HCT116 (cell line): ENCODE data around the gene EMP1. TPM values are rescaled to one million over a fixed set of nuclear protein-coding genes. Genes with fewer than 3 reads are reported as not detected.

Experiments
- ATAC-seq: fragments of 200-7000 bp; cut with Tn5 transposase; 2 replicates; pipeline ENCODE4 v1.9.1; 2020; ENCODE audit warnings: mild to moderate bottlenecking, moderate library complexity
- BruUV-seq: library from RNA; stranded (reverse); fragments of 400-500 nt; replicated peaks from 2 replicates; lab custom pipeline; 2021; lab: Mats Ljungman, UMichigan
- CTCF ChIA-PET: fragments of 300-600 bp; sonication (Branson Sonifier 250); formaldehyde crosslinking; loops from one replicate; lab custom pipeline; 2021; ENCODE audit warnings: antibody characterized with exemption; lab: Charles Lee
- POLR2A ChIA-PET: fragments of 300-600, 350-600 bp; sonication (Branson Sonifier 250); formaldehyde crosslinking; loops from one replicate; lab custom pipeline; 2021; ENCODE audit warnings: antibody characterized with exemption; lab: Charles Lee
- RAD21 ChIA-PET, 2 experiments: fragments of 300-600 bp; sonication (Branson Sonifier 250); formaldehyde crosslinking; loops; one replicate each; lab custom pipeline; 2023; ENCODE audit warnings: low total read pairs in 2 of 2; ENCODE audit not compliant: uncharacterized antibody in 2 of 2, unreplicated experiment in 2 of 2, low non-redundant PET in 1 of 2; lab: Charles Lee
- DNase-seq: peaks from one replicate; pipeline ENCODE4 v3.0.0-alpha.2; 2010; ENCODE audit warnings: low read depth, low spot score
- H2AFZ ChIP-seq: fragments of 200-600 bp; shearing (Covaris generic), sonication (generic); 2 replicates; pipeline ENCODE4 v1.6.1; 2017; ENCODE audit warnings: low read depth, mixed run types, mixed read lengths, antibody characterized with exemption, low read length; ENCODE audit not compliant: poor library complexity, severe bottlenecking
- H3K27ac ChIP-seq: 2 replicates; pipeline ENCODE4 v1.5.1; 2012; ENCODE audit warnings: low read depth, low read length
- H3K27me3 ChIP-seq: fragments of 200-600 bp; sonication (generic); 2 replicates; pipeline ENCODE4 v1.6.1; 2016; ENCODE audit warnings: mixed run types, low read length, mixed read lengths; ENCODE audit not compliant: insufficient read depth
- H3K36me3 ChIP-seq, 2 experiments: fragments of 200-500 bp in 1 of 2; fragments of 200-600 bp in 1 of 2; sonication (Bioruptor generic) in 1 of 2; sonication (generic) in 1 of 2; 2 replicates each; pipeline versions ENCODE4 v1.5.1 to v1.6.1; 2014 to 2016; ENCODE audit warnings: low read length in 2 of 2, inconsistent platforms in 1 of 2, mixed read lengths in 1 of 2, mixed run types in 1 of 2; ENCODE audit not compliant: insufficient read depth in 2 of 2, control insufficient read depth in 1 of 2
- H3K4me1 ChIP-seq, 2 experiments: fragments of 200-600 bp in 1 of 2; sonication (generic) in 1 of 2; 2 replicates each; pipeline versions ENCODE4 v1.5.1 to v1.6.1; 2012 to 2017; ENCODE audit warnings: low read length in 2 of 2, inconsistent platforms in 1 of 2, mild to moderate bottlenecking in 1 of 2, mixed read lengths in 1 of 2, mixed run types in 1 of 2, moderate library complexity in 1 of 2; ENCODE audit not compliant: insufficient read depth in 2 of 2, control insufficient read depth in 1 of 2
- H3K4me2 ChIP-seq: fragments of 200-600 bp; sonication (generic); 2 replicates; pipeline ENCODE4 v1.6.1; 2017; ENCODE audit warnings: mixed run types, low read length, mixed read lengths
- H3K4me3 ChIP-seq, 2 experiments: fragments of 200-600 bp in 1 of 2; sonication (generic) in 1 of 2; replicated peaks in 1 of 2; 2 replicates each; pipeline ENCODE4 v1.5.1; 2011 to 2016; ENCODE audit warnings: low read length in 2 of 2, control low read depth in 1 of 2, low read depth in 1 of 2, mild to moderate bottlenecking in 1 of 2, mixed read lengths in 1 of 2, mixed run types in 1 of 2
- H3K79me2 ChIP-seq: fragments of 200-600 bp; sonication (generic); 2 replicates; pipeline ENCODE4 v1.6.1; 2017; ENCODE audit warnings: mild to moderate bottlenecking, mixed run types, low read length, moderate library complexity, mixed read lengths; ENCODE audit not compliant: insufficient read depth
- H3K9ac ChIP-seq: fragments of 200-600 bp; sonication (generic); 2 replicates; pipeline ENCODE4 v1.6.1; 2016; ENCODE audit warnings: low read length, mixed read lengths
- H3K9me2 ChIP-seq: fragments of 200-600 bp; sonication (generic), shearing (Covaris generic); 2 replicates; pipeline ENCODE4 v1.6.1; 2017; ENCODE audit warnings: mixed run types, mild to moderate bottlenecking, moderate library complexity; ENCODE audit not compliant: insufficient read depth
- H3K9me3 ChIP-seq, 2 experiments: fragments of 200-500 bp in 1 of 2; fragments of 200-600 bp in 1 of 2; sonication (Bioruptor generic) in 1 of 2; sonication (generic) in 1 of 2; 2 replicates each; pipeline ENCODE4 v1.6.1; 2014 to 2017; ENCODE audit warnings: low read length in 2 of 2, mixed read lengths in 2 of 2, inconsistent platforms in 1 of 2, low read depth in 1 of 2, mild to moderate bottlenecking in 1 of 2, mixed run types in 1 of 2, moderate library complexity in 1 of 2; ENCODE audit not compliant: control insufficient read depth in 1 of 2, insufficient read depth in 1 of 2
- H4K20me1 ChIP-seq: fragments of 200-600 bp; sonication (generic), shearing (Covaris generic); 2 replicates; pipeline ENCODE4 v1.6.1; 2017; ENCODE audit warnings: mixed run types, mild to moderate bottlenecking, moderate library complexity; ENCODE audit not compliant: insufficient read depth
- CBX3 ChIP-seq: IDR thresholded peaks from 2 replicates; pipeline ENCODE4 v1.6.1; 2012; ENCODE audit warnings: low read depth
- CEBPB ChIP-seq: IDR thresholded peaks from 2 replicates; pipeline ENCODE4 v1.6.1; 2012; ENCODE audit warnings: low read depth
- EGR1 ChIP-seq: IDR thresholded peaks from 2 replicates; pipeline ENCODE4 v1.6.1; 2012; ENCODE audit warnings: low read depth
- EZH2 ChIP-seq: fragments of 200-600 bp; sonication (generic); IDR thresholded peaks from 2 replicates; pipeline ENCODE4 v1.6.1; 2017; ENCODE audit warnings: antibody characterized with exemption, mixed run types
- JUND ChIP-seq: IDR thresholded peaks from 2 replicates; pipeline ENCODE4 v1.6.1; 2012
- POLR2A ChIP-seq: IDR thresholded peaks from 2 replicates; pipeline ENCODE4 v1.7.0; 2011; ENCODE audit warnings: borderline replicate concordance; ENCODE audit not compliant: insufficient read depth, insufficient read length; ENCODE audit errors: extremely low read depth
- RAD21 ChIP-seq: IDR thresholded peaks from 2 replicates; pipeline ENCODE4 v1.6.1; 2012; ENCODE audit warnings: low read depth, mild to moderate bottlenecking
- SIN3A ChIP-seq: IDR thresholded peaks from 2 replicates; pipeline ENCODE4 v1.6.1; 2012; ENCODE audit warnings: low read depth
- SRF ChIP-seq: IDR thresholded peaks from 2 replicates; pipeline ENCODE4 v1.6.1; 2012; ENCODE audit warnings: low read depth
- TCF7L2 ChIP-seq: IDR thresholded peaks from 2 replicates; pipeline ENCODE4 v1.7.0; 2011; ENCODE audit warnings: borderline replicate concordance, inconsistent platforms; ENCODE audit not compliant: insufficient read depth, insufficient read length; ENCODE audit errors: extremely low read depth
- YY1 ChIP-seq: IDR thresholded peaks from 2 replicates; pipeline ENCODE4 v1.6.1; 2011; ENCODE audit warnings: low read length, low read depth, moderate library complexity, mild to moderate bottlenecking; ENCODE audit not compliant: insufficient replicate concordance; ENCODE audit errors: extremely low read depth
- ZNF274 ChIP-seq: fragments of 200-500 bp; sonication (Bioruptor generic); IDR thresholded peaks from 2 replicates; pipeline ENCODE4 v1.6.1; 2014; ENCODE audit warnings: mild to moderate bottlenecking, low read depth, low read length, inconsistent platforms
- intact Hi-C: fragments of 100-400 bp; cut with micrococcal nuclease; formaldehyde crosslinking; loops from 2 replicates; pipeline ENCODE4 v1.10.0; 2022
- total RNA-seq: library from RNA; stranded (reverse); gene quantifications from one replicate; pipeline ENCODE4 v1.2.1, GENCODE V29; 2021; ENCODE audit not compliant: unreplicated experiment
- TF ChIP-seq, protein P1 (sequence below): IDR thresholded peaks from 2 replicates; pipeline ENCODE4 v1.6.1; 2011; ENCODE audit warnings: mild to moderate bottlenecking, low read length, moderate library complexity; ENCODE audit not compliant: insufficient replicate concordance; ENCODE audit errors: extremely low read depth
- TF ChIP-seq, protein P2 (sequence below): IDR thresholded peaks from 2 replicates; pipeline ENCODE4 v1.6.1; 2012
- TF ChIP-seq, protein P3 (sequence below), 3 experiments: fragments of 200-600 bp in 1 of 3; sonication (generic) in 1 of 3; IDR thresholded peaks in 2 of 3; conservative IDR thresholded peaks in 1 of 3; 2 replicates each; pipeline ENCODE4 v1.5.1; 2012 to 2017; ENCODE audit warnings: low read depth in 2 of 3, low read length in 2 of 3, antibody characterized with exemption in 1 of 3, borderline replicate concordance in 1 of 3, control low read depth in 1 of 3, mild to moderate bottlenecking in 1 of 3, mixed read lengths in 1 of 3, mixed run types in 1 of 3, moderate library complexity in 1 of 3; ENCODE audit not compliant: insufficient read depth in 1 of 3
- TF ChIP-seq, protein P4 (sequence below): IDR thresholded peaks from 2 replicates; pipeline ENCODE4 v1.6.1; 2012

Gene EMP1
- total RNA-seq, 1 experiment from 2014 or later = 110 TPM

DNA sequence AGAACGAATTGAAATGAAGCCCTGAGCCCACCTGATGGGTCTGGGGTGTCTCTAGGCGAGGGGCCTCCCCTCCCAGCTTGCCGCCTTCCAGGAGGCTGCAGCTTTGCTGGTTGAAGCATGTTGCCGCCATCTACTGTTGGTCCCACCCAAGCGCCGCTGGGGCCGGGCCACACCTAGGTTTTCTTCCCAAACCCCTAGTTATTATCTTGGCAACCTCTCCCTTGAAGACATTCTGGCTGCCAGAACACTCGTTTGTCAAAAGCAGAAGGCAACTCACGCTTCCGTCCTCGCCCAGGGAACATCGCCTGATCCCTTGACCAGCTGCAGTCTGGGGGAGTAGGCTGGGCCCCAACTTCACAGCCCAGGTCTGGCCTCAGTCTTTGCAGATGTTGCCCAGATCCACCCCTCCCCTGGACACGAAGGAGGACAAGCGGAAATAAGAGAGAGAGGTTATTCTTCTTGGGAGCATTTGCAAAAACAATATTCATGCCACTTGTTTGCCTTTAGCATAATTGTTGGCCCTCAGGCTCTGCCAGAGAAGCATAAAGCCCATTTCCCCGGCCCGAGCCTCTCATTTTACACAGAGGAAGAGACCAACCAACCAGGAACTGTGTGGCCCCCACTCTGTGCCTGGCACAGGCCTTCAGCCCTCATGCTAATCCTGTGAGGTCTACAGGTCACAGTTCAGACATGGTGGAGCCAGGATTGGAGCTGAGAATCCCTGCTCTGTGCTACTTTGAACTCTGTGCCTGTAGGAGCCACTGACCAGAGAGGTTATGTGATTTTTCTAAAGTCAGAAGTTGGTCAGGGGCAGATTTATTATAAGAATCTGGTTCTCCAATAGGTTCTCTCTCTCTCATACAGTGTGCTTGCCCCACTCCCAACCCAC, 6.8 kb downstream of the EMP1 start:
- peak; percentile 47 for ATAC-seq
- Histone ChIP-seq H3K9ac (peak overlapping the region; percentile 73), H3K4me1 (peaks cover 50 to 100% of the 10 kb centered on the region in 2 experiments), H4K20me1 (no peaks in the 10 kb centered on the region), H3K9me2 (no peaks in the 10 kb centered on the region), H3K4me3 (0 out of 4 replicates have a peak overlapping the region, but pooled peaks of 1 of the 2 experiments have one; percentile 45), H3K4me2 (peak overlapping the region; percentile 68), H3K36me3 (peaks cover 0 to 11% of the 10 kb centered on the region in 2 experiments; a peak in 1 of 4 replicates), H3K27ac (peak overlapping the region; percentile 82), H3K27me3 (no peaks in the 10 kb centered on the region), H3K79me2 (peaks cover 99% of the 10 kb centered on the region), H2AFZ (no peak overlapping the region), H3K9me3 (no peaks in the 10 kb centered on the region)
- POLR2A ChIA-PET = interaction anchor here (1.9 kb wide), 1 partner anchor 104 kb away, joined by 4 read pairs; no protein-coding TSS in a partner anchor
- DNase-seq = no peak
- CTCF ChIA-PET = interaction anchor here (1.2 to 3.3 kb wide), 5 partner anchors 8 to 217 kb away, joined by 6 to 14 read pairs (median 6); no protein-coding TSS in a partner anchor
- RAD21 ChIA-PET = interaction anchor here (0.5 to 1.6 kb wide), 5 partner anchors 24 to 179 kb away, joined by 3 to 8 read pairs (median 4); no protein-coding TSS in a partner anchor
- intact Hi-C loops = loop anchor here (10.0 kb wide), 1 partner anchor 398 kb away; no protein-coding TSS in a partner anchor
- TF ChIP-seq, protein P1, sequence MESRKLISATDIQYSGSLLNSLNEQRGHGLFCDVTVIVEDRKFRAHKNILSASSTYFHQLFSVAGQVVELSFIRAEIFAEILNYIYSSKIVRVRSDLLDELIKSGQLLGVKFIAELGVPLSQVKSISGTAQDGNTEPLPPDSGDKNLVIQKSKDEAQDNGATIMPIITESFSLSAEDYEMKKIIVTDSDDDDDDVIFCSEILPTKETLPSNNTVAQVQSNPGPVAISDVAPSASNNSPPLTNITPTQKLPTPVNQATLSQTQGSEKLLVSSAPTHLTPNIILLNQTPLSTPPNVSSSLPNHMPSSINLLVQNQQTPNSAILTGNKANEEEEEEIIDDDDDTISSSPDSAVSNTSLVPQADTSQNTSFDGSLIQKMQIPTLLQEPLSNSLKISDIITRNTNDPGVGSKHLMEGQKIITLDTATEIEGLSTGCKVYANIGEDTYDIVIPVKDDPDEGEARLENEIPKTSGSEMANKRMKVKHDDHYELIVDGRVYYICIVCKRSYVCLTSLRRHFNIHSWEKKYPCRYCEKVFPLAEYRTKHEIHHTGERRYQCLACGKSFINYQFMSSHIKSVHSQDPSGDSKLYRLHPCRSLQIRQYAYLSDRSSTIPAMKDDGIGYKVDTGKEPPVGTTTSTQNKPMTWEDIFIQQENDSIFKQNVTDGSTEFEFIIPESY = no peak
- TF ChIP-seq YY1 (no peak), CEBPB (no peak), EGR1 (no peak), SRF (no peak), TCF7L2 (no peak), JUND (no peak), SIN3A (no peak), RAD21 (peak; percentile 85), POLR2A (no peak), ZNF274 (no peak), EZH2 (no peak), CBX3 (no peak)
- TF ChIP-seq, protein P2, sequence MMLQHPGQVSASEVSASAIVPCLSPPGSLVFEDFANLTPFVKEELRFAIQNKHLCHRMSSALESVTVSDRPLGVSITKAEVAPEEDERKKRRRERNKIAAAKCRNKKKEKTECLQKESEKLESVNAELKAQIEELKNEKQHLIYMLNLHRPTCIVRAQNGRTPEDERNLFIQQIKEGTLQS = no peak
- TF ChIP-seq, protein P3, sequence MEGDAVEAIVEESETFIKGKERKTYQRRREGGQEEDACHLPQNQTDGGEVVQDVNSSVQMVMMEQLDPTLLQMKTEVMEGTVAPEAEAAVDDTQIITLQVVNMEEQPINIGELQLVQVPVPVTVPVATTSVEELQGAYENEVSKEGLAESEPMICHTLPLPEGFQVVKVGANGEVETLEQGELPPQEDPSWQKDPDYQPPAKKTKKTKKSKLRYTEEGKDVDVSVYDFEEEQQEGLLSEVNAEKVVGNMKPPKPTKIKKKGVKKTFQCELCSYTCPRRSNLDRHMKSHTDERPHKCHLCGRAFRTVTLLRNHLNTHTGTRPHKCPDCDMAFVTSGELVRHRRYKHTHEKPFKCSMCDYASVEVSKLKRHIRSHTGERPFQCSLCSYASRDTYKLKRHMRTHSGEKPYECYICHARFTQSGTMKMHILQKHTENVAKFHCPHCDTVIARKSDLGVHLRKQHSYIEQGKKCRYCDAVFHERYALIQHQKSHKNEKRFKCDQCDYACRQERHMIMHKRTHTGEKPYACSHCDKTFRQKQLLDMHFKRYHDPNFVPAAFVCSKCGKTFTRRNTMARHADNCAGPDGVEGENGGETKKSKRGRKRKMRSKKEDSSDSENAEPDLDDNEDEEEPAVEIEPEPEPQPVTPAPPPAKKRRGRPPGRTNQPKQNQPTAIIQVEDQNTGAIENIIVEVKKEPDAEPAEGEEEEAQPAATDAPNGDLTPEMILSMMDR (IDR thresholded peaks at IDR 0.05 in 2 of 3, conservative IDR thresholded peaks at IDR 0.05 in 1 of 3; ENCODE audit: borderline replicate concordance in 1 of 3, insufficient read depth in 1 of 3, low read depth in 2 of 3, low read length in 2 of 3) = peak; percentile 38 to 57 (median 48); a peak in 5 of 6 replicates
- TF ChIP-seq, protein P4, sequence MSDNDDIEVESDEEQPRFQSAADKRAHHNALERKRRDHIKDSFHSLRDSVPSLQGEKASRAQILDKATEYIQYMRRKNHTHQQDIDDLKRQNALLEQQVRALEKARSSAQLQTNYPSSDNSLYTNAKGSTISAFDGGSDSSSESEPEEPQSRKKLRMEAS = no peak
- no TSS peak for BruUV-seq
